Activated naive CD4-positive, alpha-beta T cell treated with anti-CD3 and anti-CD28 coated beads, Interleukin-2, amount 50 U/mL, for 16 hours (primary cell): ENCODE data around the gene OLFM3.

Source experiments
- DNase-seq: peaks from one replicate; pipeline ENCODE4 v3.0.0-alpha.2; 2020

The OLFM3 gene

GRCh38 chr1:101943237-101943636 lies 53.5 kb downstream of the OLFM3 start:
- DNase-seq, result no peak

GRCh38 chr1:101942516-101943193 lies 54.1 kb downstream of the OLFM3 start:
- DNase-seq, result no peak

GRCh38 chr1:101938681-101939080 lies 58.0 kb downstream of the OLFM3 start:
- DNase-seq, result no peak

- no peak for DNase-seq
Measured at GRCh38 chr1:101929343-101929742, 67.4 kb downstream of the OLFM3 start.

GRCh38 chr1:101928829-101929228 lies 67.9 kb downstream of the OLFM3 start:
- no peak for DNase-seq

- DNase-seq, result no peak
Measured at GRCh38 chr1:101924700-101925099, 72.0 kb downstream of the OLFM3 start.

- no peak for DNase-seq
Measured at GRCh38 chr1:101920577-101920976, 76.1 kb downstream of the OLFM3 start.

- DNase-seq, result no peak
Measured at GRCh38 chr1:101918277-101918676, 78.4 kb downstream of the OLFM3 start.

GRCh38 chr1:101915597-101915996 lies 81.1 kb downstream of the OLFM3 start:
- DNase-seq, result no peak

- DNase-seq, result no peak
Measured at GRCh38 chr1:101914473-101915242, 82.1 kb downstream of the OLFM3 start.

GRCh38 chr1:101911894-101912293 lies 84.8 kb downstream of the OLFM3 start:
- DNase-seq, result no peak

GRCh38 chr1:101908980-101909379 lies 87.7 kb downstream of the OLFM3 start:
- no peak for DNase-seq

- DNase-seq, result no peak
Measured at GRCh38 chr1:101907264-101907663, 89.5 kb downstream of the OLFM3 start.

GRCh38 chr1:101905283-101905835 lies 91.4 kb downstream of the OLFM3 start:
- no peak for DNase-seq

- no peak for DNase-seq
Measured at GRCh38 chr1:101902199-101902598, 94.5 kb downstream of the OLFM3 start.

- no peak for DNase-seq
Measured at GRCh38 chr1:101898137-101898536, 98.6 kb downstream of the OLFM3 start.

- DNase-seq, result no peak
Measured at GRCh38 chr1:101884621-101885020, 112.1 kb downstream of the OLFM3 start.

GRCh38 chr1:101875891-101876290 lies 120.8 kb downstream of the OLFM3 start:
- DNase-seq, result no peak

- DNase-seq, result no peak
Measured at GRCh38 chr1:101873672-101874071, 123.1 kb downstream of the OLFM3 start.

GRCh38 chr1:101859941-101860340 lies 136.8 kb downstream of the OLFM3 start:
- DNase-seq, result no peak

GRCh38 chr1:101854271-101854670 lies 142.5 kb downstream of the OLFM3 start:
- DNase-seq, result no peak

- DNase-seq, result no peak
Measured at GRCh38 chr1:101852936-101853335, 143.8 kb downstream of the OLFM3 start.

GRCh38 chr1:101849356-101849755 lies 147.4 kb downstream of the OLFM3 start:
- no peak for DNase-seq

- no peak for DNase-seq
Measured at GRCh38 chr1:101847626-101848025, 149.1 kb downstream of the OLFM3 start.
